Choroid plexus epithelial cell (primary cell): ENCODE measurements around the gene ZNRF2.

Experiments
- DNase-seq: peaks from one replicate; pipeline ENCODE4 v3.0.0-alpha.2; 2010; ENCODE audit warnings: low read depth
- H3K4me3 ChIP-seq: 2 replicates; pipeline ENCODE4 v1.5.1; 2011; ENCODE audit warnings: low read depth, mild to moderate bottlenecking, control low read depth, low read length, moderate library complexity
- TF ChIP-seq, protein P1 (sequence below): conservative IDR thresholded peaks from 2 replicates; pipeline ENCODE4 v1.5.1; 2011; ENCODE audit warnings: low read depth, mild to moderate bottlenecking, control low read depth, inconsistent platforms, low read length, moderate library complexity

Gene ZNRF2

DNA sequence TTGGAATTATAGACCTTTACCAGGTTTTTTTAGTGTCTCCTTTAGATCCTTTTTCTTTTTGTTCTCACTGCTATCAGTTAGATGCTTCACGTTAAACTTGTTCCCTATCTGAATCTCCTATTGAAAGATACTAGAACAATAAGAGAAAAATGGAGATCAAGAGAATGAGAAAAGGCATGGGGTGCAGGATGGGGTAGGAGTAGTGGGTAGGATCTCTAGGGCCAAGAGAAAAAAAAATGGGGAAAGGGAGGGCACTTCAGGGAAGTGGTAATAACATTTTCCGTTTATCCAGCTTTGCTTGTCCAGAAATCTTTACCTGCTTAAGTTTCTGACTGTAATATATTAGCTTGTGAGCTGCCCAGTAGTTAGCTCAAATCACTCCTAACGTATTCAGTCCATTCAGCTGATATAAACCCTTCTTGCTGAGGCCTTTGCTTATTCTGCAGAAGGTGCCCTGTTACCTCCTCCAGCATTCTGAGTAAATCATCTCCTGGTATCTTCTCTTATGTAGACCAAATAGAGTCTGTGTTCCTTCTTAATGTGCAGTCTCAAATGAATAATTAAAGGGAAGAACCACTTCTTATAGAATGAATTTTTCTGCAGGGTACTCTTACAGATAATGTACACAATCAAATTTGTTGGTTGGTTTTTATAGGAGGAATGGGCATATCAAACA, 69.7 kb downstream of the ZNRF2 start:
- TF ChIP-seq, protein P1, sequence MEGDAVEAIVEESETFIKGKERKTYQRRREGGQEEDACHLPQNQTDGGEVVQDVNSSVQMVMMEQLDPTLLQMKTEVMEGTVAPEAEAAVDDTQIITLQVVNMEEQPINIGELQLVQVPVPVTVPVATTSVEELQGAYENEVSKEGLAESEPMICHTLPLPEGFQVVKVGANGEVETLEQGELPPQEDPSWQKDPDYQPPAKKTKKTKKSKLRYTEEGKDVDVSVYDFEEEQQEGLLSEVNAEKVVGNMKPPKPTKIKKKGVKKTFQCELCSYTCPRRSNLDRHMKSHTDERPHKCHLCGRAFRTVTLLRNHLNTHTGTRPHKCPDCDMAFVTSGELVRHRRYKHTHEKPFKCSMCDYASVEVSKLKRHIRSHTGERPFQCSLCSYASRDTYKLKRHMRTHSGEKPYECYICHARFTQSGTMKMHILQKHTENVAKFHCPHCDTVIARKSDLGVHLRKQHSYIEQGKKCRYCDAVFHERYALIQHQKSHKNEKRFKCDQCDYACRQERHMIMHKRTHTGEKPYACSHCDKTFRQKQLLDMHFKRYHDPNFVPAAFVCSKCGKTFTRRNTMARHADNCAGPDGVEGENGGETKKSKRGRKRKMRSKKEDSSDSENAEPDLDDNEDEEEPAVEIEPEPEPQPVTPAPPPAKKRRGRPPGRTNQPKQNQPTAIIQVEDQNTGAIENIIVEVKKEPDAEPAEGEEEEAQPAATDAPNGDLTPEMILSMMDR, result no peak
- H3K4me3 ChIP-seq, result no peak overlapping the region
- no peak for DNase-seq

DNA sequence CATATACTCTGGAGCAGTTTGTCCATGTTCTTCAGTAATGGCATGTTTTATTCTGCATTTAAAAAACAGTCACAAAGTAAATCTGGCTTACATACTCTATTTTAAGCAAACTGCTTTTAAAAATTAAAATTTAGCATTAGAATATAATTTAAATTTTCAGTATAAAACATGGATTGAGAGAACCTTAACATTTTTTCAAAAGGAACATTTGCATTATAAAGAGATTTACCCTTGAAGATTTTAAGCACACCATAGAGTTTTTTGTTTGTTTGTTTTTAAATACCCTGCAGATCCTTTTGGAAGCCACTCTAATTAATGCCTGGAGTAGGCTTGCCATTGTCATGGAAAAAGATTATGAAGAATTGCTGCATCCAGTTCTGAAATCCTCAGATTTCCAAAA, 70.4 kb downstream of the ZNRF2 start:
- DNase-seq, result no peak
- H3K4me3 ChIP-seq, result no peak overlapping the region
- TF ChIP-seq, protein P1, result no peak

DNA sequence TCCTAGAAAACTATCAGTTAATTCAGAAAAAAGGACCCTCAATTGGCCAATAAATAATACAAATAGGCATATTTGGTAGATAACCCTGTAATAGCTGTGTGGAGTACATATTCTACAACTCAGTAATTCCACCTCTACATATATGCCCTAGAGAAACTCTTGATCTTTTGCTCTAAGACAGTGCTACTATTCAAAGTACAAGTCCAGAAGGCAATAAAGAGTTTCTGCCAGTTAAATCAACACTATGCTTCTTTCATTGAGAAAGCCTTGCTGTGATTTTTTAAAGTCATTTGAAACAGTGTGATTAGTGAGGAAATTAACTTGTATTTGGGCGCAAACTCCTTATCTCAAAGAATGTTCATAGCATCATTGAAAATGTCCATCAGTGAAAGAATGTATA, 75.6 kb downstream of the ZNRF2 start:
- TF ChIP-seq, protein P1, result no peak
- DNase-seq, result no peak

DNA sequence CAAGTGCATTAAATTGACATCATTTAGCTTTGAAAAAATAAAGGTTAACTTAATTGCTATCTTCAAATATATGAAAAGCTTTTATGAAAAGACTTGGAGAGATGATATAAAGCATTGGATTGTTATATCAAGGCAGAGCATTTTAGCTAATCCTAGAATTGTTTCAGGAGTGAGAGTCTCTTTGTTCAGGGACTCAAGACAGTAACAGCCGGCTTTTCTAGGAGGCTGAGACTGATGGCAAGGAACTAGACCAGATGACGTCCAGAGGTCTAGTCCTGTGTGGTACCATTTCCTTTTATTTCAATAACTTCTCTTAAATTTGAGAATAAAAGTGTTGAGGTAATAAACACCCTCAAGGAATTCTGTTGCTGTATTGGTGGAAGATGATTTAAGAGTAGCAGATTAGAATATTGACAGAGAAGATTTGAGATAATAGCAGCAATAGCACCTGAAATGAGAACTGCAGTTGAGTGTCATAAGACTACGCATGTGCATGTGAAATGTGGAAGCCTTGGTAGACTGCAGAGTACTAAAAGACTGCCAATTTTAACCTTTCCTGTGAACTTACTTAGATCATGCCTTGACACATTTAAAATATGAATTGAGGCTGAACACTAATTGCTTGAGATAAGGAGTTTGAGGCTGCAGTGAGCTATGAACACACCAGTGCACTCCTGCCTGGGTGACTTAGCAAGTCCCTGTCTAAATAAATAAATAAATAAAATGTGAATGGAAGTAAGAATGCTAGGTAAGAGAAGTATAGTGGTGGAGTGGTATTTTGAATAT, 79.6 kb downstream of the ZNRF2 start:
- DNase-seq, result no peak
- H3K4me3 ChIP-seq, result no peak overlapping the region
- TF ChIP-seq, protein P1, result no peak

More for the DNA sequence above, 75.6 kb downstream of the ZNRF2 start:
- no peak overlapping the region for H3K4me3 ChIP-seq

DNA sequence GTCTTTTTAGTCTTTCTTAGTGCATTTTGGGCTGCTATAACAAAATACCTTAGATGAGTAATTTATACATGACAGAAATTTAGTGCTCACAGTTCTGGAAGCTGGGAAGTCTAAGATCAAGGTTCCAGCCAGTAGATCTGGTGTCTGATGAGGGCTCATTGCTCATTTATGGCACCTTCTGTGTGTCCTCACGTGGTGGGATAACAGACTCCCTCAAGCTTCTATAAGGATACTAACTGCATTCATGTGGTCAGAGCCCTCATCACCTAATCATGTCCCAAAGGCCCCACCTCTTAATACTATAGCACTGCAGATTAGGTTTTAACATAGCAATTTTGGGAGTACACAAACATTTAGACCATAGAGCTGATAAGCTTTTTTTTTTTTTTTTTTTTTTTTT, 80.4 kb downstream of the ZNRF2 start:
- TF ChIP-seq, protein P1, result no peak
- no peak for DNase-seq
- no peak overlapping the region for H3K4me3 ChIP-seq

DNA sequence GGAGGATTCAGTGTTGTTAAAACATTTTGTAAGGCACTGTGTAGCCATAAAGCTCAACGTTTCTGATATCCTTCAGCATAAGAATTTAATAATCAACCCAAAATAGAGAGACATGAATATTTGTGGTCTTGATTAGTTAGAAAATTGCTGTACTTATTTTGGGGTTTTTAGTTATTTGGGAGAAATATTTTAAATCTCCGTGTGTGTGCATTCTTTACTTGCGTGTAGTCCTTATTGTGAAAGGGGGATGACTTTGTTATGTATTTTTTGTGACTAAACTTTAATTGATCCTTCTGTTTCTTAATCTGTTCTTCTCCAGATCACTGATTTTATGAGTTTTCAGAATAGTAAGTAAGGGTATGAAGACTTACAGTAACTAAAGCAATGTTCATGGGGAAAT, 81.2 kb downstream of the ZNRF2 start:
- H3K4me3 ChIP-seq, result no peak overlapping the region
- no peak for DNase-seq
- TF ChIP-seq, protein P1, result no peak
